ENCODE measurements around the gene FOXP1.
"Not testable (repeated sequence)": the region's sequence is repeated elsewhere in the genome, so short reads cannot be mapped to it uniquely, and the experiment has no call there.

FOXP1 gene

GRCh38 chr3:71446260-71446659, 137.3 kb downstream of the FOXP1 start:
- DNase-seq = no peak

GRCh38 chr3:71444861-71445259, 138.7 kb downstream of the FOXP1 start:
- DNase-seq = no peak

GRCh38 chr3:71444028-71444860, 139.3 kb downstream of the FOXP1 start:
- peak; percentile 0 for DNase-seq

- DNase-seq = no peak
These were observed 140.2 kb downstream of the FOXP1 start for GRCh38 chr3:71443332-71443731.

- no peak for DNase-seq
These were observed 140.9 kb downstream of the FOXP1 start for GRCh38 chr3:71442652-71443042.

- DNase-seq = no peak
These were observed 141.4 kb downstream of the FOXP1 start for GRCh38 chr3:71441925-71442651.

GRCh38 chr3:71441217-71441924, 142.2 kb downstream of the FOXP1 start:
- DNase-seq = no peak

GRCh38 chr3:71438904-71439303, 144.6 kb downstream of the FOXP1 start:
- no peak for DNase-seq

GRCh38 chr3:71438071-71438685, 145.3 kb downstream of the FOXP1 start:
- DNase-seq = no peak

- no peak for DNase-seq
These were observed 147.2 kb downstream of the FOXP1 start for GRCh38 chr3:71436337-71436736.

GRCh38 chr3:71435836-71436235, 147.7 kb downstream of the FOXP1 start:
- DNase-seq = not testable (repeated sequence)

- DNase-seq = no peak
These were observed 149.9 kb downstream of the FOXP1 start for GRCh38 chr3:71433631-71434030.

- DNase-seq = no peak
These were observed 151.2 kb downstream of the FOXP1 start for GRCh38 chr3:71432044-71432975.

GRCh38 chr3:71430941-71431552, 152.5 kb downstream of the FOXP1 start:
- no peak for DNase-seq

- no peak for DNase-seq
These were observed 153.9 kb downstream of the FOXP1 start for GRCh38 chr3:71429597-71429988.

GRCh38 chr3:71428841-71429596, 154.5 kb downstream of the FOXP1 start:
- DNase-seq = peak; percentile 0

- no peak for DNase-seq
These were observed 157.9 kb downstream of the FOXP1 start for GRCh38 chr3:71425491-71426071.

- no peak for DNase-seq
These were observed 160.2 kb downstream of the FOXP1 start for GRCh38 chr3:71423151-71423906.

GRCh38 chr3:71421820-71422566, 161.5 kb downstream of the FOXP1 start:
- no peak for DNase-seq

Data from DMS53 (cell line).